ENCODE results near the gene VIPR2.

The VIPR2 gene

DNA sequence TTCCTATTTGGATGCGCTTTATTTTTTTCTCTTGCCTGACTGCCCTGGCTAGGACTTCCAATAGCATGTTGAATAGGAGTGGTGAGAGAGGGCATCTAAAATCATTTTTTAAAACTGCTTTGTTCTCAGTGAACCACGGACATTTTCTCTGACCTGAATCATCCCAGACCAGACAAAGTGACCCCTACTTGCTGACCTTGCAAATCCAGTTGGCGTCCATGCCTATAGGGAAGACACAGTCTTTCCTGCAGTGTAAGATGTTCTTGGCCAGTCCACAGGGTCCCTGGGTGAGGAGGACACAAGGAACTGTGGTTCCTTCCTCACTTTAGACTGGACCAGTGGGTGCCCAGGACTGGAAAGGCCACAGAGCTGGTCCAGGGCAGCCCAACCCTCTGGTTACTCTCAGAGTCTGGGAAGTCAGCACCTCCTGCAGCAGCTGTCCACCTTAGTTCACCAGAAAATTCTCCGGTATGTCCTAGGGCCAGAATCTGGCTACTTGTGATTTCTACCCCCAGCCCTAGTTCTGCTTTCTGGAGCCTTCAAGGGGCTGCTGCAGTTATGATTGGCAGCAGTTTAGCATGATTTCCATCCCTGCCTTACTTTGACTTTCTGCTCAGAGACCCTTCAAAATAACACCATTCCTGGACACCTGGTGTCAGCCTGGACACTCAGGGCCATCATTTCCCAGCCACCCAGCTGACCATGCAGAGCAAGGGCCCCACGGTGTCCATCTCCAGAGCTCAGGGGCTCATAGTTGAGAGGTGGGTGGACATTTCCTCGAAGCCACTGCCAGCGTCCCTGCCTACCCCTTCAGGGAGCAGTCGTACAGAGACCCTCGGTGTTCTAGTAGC lies 19.3 kb downstream of the VIPR2 start:
- TF ChIP-seq, protein P1, sequence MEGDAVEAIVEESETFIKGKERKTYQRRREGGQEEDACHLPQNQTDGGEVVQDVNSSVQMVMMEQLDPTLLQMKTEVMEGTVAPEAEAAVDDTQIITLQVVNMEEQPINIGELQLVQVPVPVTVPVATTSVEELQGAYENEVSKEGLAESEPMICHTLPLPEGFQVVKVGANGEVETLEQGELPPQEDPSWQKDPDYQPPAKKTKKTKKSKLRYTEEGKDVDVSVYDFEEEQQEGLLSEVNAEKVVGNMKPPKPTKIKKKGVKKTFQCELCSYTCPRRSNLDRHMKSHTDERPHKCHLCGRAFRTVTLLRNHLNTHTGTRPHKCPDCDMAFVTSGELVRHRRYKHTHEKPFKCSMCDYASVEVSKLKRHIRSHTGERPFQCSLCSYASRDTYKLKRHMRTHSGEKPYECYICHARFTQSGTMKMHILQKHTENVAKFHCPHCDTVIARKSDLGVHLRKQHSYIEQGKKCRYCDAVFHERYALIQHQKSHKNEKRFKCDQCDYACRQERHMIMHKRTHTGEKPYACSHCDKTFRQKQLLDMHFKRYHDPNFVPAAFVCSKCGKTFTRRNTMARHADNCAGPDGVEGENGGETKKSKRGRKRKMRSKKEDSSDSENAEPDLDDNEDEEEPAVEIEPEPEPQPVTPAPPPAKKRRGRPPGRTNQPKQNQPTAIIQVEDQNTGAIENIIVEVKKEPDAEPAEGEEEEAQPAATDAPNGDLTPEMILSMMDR (IDR thresholded peaks at IDR 0.05) = no peak

DNA sequence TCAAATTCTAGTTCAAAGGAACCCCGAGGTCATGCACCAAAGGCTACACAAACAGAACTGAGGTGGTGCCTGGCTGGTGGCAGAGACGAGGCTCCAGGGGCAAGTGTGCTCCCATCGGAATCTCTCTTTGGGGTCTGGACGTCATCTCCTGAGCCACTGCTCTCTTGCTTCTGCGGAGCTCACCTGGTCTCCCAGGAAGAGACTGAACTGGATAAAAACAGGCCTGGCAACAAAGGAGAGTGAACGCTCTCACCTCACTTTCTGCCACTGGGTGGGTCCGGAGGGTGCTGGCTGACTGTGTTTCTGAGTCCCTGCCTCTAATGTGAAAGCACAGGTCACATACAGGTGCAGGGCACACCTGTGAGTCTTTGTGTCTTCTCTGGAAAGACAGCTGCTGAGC lies 22.4 kb downstream of the VIPR2 start:
- TF ChIP-seq, protein P1 (IDR thresholded peaks at IDR 0.05) = no peak

- TF ChIP-seq, protein P1 (IDR thresholded peaks at IDR 0.05) = no peak
Observed at GRCh38 chr7:159121476-159121875, 23.2 kb downstream of the VIPR2 start.

GRCh38 chr7:159121068-159121467 lies 23.6 kb downstream of the VIPR2 start:
- TF ChIP-seq, protein P1 (IDR thresholded peaks at IDR 0.05) = no peak

DNA sequence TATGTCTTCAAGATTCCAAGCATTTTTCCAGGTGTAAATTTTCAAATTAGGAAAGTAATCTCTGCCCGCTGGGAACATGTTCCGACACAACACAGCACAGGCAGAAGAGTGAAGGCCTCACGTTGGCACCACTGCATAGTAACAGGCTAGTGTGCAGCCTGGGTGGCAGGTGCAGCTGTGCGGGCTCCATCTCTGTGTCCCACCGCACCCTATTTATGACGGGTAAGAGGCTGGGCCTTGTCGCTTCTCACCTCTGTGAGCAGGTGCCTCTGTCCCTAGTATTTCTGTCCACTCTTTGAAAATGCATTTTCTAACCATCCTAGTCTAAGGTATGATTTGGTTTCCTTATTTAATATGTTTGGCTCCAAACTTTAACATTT lies 24.1 kb downstream of the VIPR2 start:
- TF ChIP-seq, protein P1 (IDR thresholded peaks at IDR 0.05) = no peak

- TF ChIP-seq, protein P1 (IDR thresholded peaks at IDR 0.05) = no peak
Observed at GRCh38 chr7:159119851-159120539, 24.7 kb downstream of the VIPR2 start.

GRCh38 chr7:159119026-159119741 lies 25.5 kb downstream of the VIPR2 start:
- TF ChIP-seq, protein P1 (IDR thresholded peaks at IDR 0.05) = no peak

All from LNCAP (cell line).